Measurements from ENCODE around the gene BCL7C.
A peak's percentile ranks its signal among the peaks of the same experiment; 100 is the strongest.

DNA sequence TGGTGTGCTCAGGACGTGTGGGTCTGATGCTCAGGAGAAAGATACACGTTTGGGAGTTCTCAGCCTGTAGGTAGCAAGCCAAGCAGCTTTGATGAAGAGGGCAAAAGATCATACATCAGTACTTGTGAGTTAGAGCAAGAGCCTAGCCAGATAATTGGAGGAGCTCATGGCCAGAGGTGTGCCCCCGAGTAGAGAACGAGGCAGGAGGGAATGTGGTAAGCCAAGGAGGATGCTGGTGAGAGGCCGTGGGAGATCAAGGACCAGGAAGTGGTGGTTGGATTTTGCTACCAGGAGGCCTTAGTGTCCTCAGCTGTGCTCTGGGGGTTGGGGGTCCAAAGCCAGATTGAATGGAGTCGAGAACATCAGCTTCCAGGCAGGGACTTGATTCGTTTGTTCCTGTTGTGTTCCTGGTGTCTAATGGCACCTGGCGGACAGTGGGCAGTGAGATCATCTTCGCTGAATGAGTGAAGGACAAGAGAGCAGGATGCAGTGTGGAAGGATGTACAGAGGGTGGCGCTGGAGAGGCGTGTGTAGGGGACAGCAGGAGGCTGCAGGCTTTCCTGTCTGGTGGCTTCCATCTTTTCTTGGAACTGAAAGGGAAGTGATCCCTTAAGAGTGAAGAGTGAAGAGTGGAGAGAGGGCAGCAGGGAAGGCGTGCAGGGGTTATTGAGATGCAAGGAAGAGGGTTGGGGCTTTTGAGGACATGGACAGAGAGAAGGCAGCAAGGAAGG is 41.1 kb upstream of the BCL7C start:
- no peak for TF ChIP-seq POLR2AphosphoS5 (IDR thresholded peaks at IDR 0.05)
- TF ChIP-seq, protein P1, sequence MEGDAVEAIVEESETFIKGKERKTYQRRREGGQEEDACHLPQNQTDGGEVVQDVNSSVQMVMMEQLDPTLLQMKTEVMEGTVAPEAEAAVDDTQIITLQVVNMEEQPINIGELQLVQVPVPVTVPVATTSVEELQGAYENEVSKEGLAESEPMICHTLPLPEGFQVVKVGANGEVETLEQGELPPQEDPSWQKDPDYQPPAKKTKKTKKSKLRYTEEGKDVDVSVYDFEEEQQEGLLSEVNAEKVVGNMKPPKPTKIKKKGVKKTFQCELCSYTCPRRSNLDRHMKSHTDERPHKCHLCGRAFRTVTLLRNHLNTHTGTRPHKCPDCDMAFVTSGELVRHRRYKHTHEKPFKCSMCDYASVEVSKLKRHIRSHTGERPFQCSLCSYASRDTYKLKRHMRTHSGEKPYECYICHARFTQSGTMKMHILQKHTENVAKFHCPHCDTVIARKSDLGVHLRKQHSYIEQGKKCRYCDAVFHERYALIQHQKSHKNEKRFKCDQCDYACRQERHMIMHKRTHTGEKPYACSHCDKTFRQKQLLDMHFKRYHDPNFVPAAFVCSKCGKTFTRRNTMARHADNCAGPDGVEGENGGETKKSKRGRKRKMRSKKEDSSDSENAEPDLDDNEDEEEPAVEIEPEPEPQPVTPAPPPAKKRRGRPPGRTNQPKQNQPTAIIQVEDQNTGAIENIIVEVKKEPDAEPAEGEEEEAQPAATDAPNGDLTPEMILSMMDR (IDR thresholded peaks at IDR 0.05; ENCODE audit: poor library complexity, severe bottlenecking) = peak; percentile 41
- TF ChIP-seq EZH2 (IDR thresholded peaks at IDR 0.05; ENCODE audit: borderline replicate concordance, insufficient read depth, low read length, poor library complexity, severe bottlenecking) = no peak
- peak; percentile 31 for TF ChIP-seq RAD21 (conservative IDR thresholded peaks at IDR 0.05)
- TF ChIP-seq MXI1 (conservative IDR thresholded peaks at IDR 0.05; ENCODE audit: poor library complexity, severe bottlenecking) = no peak
- no peak for TF ChIP-seq TAF1 (IDR thresholded peaks at IDR 0.05; ENCODE audit: low read depth)
- TF ChIP-seq SMC3 (conservative IDR thresholded peaks at IDR 0.05; ENCODE audit: poor library complexity) = peak; percentile 31
- TF ChIP-seq, protein P2, sequence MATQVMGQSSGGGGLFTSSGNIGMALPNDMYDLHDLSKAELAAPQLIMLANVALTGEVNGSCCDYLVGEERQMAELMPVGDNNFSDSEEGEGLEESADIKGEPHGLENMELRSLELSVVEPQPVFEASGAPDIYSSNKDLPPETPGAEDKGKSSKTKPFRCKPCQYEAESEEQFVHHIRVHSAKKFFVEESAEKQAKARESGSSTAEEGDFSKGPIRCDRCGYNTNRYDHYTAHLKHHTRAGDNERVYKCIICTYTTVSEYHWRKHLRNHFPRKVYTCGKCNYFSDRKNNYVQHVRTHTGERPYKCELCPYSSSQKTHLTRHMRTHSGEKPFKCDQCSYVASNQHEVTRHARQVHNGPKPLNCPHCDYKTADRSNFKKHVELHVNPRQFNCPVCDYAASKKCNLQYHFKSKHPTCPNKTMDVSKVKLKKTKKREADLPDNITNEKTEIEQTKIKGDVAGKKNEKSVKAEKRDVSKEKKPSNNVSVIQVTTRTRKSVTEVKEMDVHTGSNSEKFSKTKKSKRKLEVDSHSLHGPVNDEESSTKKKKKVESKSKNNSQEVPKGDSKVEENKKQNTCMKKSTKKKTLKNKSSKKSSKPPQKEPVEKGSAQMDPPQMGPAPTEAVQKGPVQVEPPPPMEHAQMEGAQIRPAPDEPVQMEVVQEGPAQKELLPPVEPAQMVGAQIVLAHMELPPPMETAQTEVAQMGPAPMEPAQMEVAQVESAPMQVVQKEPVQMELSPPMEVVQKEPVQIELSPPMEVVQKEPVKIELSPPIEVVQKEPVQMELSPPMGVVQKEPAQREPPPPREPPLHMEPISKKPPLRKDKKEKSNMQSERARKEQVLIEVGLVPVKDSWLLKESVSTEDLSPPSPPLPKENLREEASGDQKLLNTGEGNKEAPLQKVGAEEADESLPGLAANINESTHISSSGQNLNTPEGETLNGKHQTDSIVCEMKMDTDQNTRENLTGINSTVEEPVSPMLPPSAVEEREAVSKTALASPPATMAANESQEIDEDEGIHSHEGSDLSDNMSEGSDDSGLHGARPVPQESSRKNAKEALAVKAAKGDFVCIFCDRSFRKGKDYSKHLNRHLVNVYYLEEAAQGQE (IDR thresholded peaks at IDR 0.05; ENCODE audit: borderline replicate concordance) = no peak

Data from neural cell (in vitro differentiated cells).